GM23248 (cell line): ENCODE data around the gene AP2B1. TPM values are rescaled to one million over a fixed set of nuclear protein-coding genes. Genes with fewer than 3 reads are reported as not detected.

Source experiments
- DNase-seq: peaks from one replicate; pipeline ENCODE4 v3.0.0-alpha.2; 2015
- H2AFZ ChIP-seq: fragments of 200-600 bp; sonication (generic); 2 replicates; pipeline ENCODE4 v1.6.1; 2016; ENCODE audit warnings: antibody characterized with exemption
- H3F3A ChIP-seq: fragments of 200-600 bp; sonication (generic); 2 replicates; pipeline ENCODE4 v1.6.1; 2016; ENCODE audit warnings: mild to moderate bottlenecking, antibody characterized with exemption, mixed run types; ENCODE audit not compliant: insufficient read depth
- H3K27ac ChIP-seq: fragments of 200-600 bp; sonication (generic); 2 replicates; pipeline ENCODE4 v1.5.1; 2016; ENCODE audit warnings: mild to moderate bottlenecking
- H3K27me3 ChIP-seq: fragments of 200-600 bp; sonication (generic); replicated peaks from 2 replicates; pipeline ENCODE4 v1.6.1; 2016; ENCODE audit warnings: mild to moderate bottlenecking; ENCODE audit not compliant: insufficient read depth
- H3K36me3 ChIP-seq: fragments of 200-600 bp; sonication (generic); 2 replicates; pipeline ENCODE4 v1.6.1; 2016; ENCODE audit warnings: low read depth, mild to moderate bottlenecking
- H3K4me1 ChIP-seq: fragments of 200-600 bp; sonication (generic); 2 replicates; pipeline ENCODE4 v1.6.1; 2016; ENCODE audit warnings: mild to moderate bottlenecking; ENCODE audit not compliant: insufficient read depth
- H3K4me2 ChIP-seq: fragments of 200-600 bp; sonication (generic); one replicate; pipeline ENCODE4 v1.6.1; 2016; ENCODE audit warnings: mild to moderate bottlenecking; ENCODE audit not compliant: unreplicated experiment
- H3K4me3 ChIP-seq: fragments of 200-600 bp; sonication (generic); 2 replicates; pipeline ENCODE4 v1.5.1; 2016; ENCODE audit warnings: mild to moderate bottlenecking
- H3K79me2 ChIP-seq: fragments of 200-600 bp; sonication (generic); 2 replicates; pipeline ENCODE4 v1.6.1; 2016; ENCODE audit warnings: mild to moderate bottlenecking; ENCODE audit not compliant: insufficient read depth
- H3K9ac ChIP-seq: fragments of 200-600 bp; sonication (generic); 2 replicates; pipeline ENCODE4 v1.6.1; 2016; ENCODE audit warnings: mild to moderate bottlenecking
- H3K9me2 ChIP-seq: fragments of 200-600 bp; sonication (generic); 2 replicates; pipeline ENCODE4 v1.6.1; 2016; ENCODE audit warnings: mixed run types, mild to moderate bottlenecking, moderate library complexity; ENCODE audit not compliant: insufficient read depth
- H3K9me3 ChIP-seq: fragments of 200-600 bp; sonication (generic); one replicate; pipeline ENCODE4 v1.6.1; 2017; ENCODE audit warnings: low read depth
- H4K20me1 ChIP-seq: fragments of 200-600 bp; sonication (generic); 2 replicates; pipeline ENCODE4 v1.6.0; 2016; ENCODE audit not compliant: insufficient read depth
- EZH2 ChIP-seq: fragments of 200-600 bp; sonication (generic); IDR thresholded peaks from 2 replicates; pipeline ENCODE4 v1.6.1; 2018; ENCODE audit warnings: antibody characterized with exemption, mild to moderate bottlenecking; ENCODE audit not compliant: insufficient read depth, poor library complexity, severe bottlenecking
- EZH2phosphoT487 ChIP-seq: fragments of 200-600 bp; sonication (generic); IDR thresholded peaks from 2 replicates; pipeline ENCODE4 v1.6.1; 2018; ENCODE audit warnings: antibody characterized with exemption, moderate library complexity, mild to moderate bottlenecking, low read depth; ENCODE audit not compliant: insufficient read depth
- WGBS, 2 experiments: methylation state at CpG; one replicate each; pipeline ENCODE4 v1.1.6; 2015 to 2017; ENCODE audit warnings: low lambda C conversion rate in 2 of 2, low coverage in 1 of 2; ENCODE audit errors: missing lambda C conversion rate in 2 of 2; 5-methylcytosine and 5-hydroxymethylcytosine counted together
- in situ Hi-C: fragments of 300-500 bp; cut with MboI; formaldehyde crosslinking; loops from 2 replicates; pipeline ENCODE4 v1.15.0; 2020
- polyA plus RNA-seq: library from polyadenylated mRNA; unstranded; fragments of >200 nt; fragmentation: Nextera tagmentation; extraction: Ambion mirVana; gene quantifications from 2 replicates; pipeline ENCODE4 v1.2.1, GENCODE V29; 2016
- total RNA-seq: library from RNA; depleted of rRNA; stranded (reverse); fragments of >200 nt; shearing (Covaris generic); gene quantifications from 2 replicates; pipeline ENCODE4 v1.2.3, GENCODE V29; 2014

AP2B1 gene
- total and polyA plus RNA-seq, 2 experiments from 2014 or later: 72.4 to 85.9 TPM

DNA sequence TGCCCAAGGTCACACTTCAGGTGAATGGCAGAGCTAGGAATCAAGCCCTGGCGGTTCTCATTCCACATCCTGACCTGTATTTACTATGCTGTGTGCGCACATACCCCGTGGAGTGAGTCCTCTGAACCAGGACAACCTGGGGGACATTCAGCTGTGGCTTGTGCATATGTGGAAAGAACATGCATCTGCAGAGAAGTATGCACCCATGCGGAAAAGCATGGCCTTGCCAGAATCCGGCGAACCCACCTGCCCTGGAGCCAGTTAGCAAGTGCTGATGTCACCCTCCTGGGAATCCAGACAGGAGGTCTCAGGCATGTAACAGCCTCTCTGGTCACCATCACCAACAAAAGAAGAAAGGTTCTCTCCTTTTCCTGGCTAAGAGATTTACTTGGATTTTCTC lies 146.2 kb downstream of the AP2B1 start:
- Histone ChIP-seq H3K9ac (no peak overlapping the region), H3K9me3 (no peaks in the 10 kb centered on the region), H4K20me1 (no peaks in the 10 kb centered on the region), H3K27ac (no peak overlapping the region), H3K9me2 (no peaks in the 10 kb centered on the region), H2AFZ (no peak overlapping the region), H3K4me3 (no peak overlapping the region), H3K36me3 (no peaks in the 10 kb centered on the region), H3F3A (peaks cover 5% of the 10 kb centered on the region; the same call in 1 of the 2 replicates), H3K27me3 (no peaks in the 10 kb centered on the region), H3K79me2 (no peaks in the 10 kb centered on the region), H3K4me2 (no peak overlapping the region), H3K4me1 (peaks cover 9% of the 10 kb centered on the region; the same call in 1 of the 2 replicates)
- in situ Hi-C loops: no loop called here
- no peak for DNase-seq
- TF ChIP-seq EZH2 (no peak), EZH2phosphoT487 (no peak)
- 61 to 63% methylated on average over 6 of the region's 6 CpGs for WGBS, 2 experiments

DNA sequence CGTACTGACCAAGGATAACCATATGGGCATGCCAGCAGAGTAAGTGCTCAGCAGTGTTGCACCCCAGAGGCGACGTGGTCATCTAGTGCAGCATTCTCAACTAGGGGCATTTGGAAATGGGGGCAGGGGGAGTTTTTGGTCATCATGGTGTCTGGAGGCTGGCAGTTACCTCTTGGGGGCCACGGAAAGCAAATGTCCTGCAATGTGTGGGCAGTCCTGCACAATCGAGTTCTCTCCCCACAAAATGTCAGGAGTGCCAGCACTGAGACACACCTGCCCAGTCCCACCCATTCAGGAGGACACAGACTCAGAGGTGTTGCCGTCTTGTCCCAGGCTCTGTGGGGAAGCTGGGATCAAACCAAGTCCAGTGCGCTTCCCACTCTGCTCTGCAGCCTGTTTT lies 147.3 kb downstream of the AP2B1 start:
- Histone ChIP-seq H3K27ac (no peak overlapping the region), H3K36me3 (no peaks in the 10 kb centered on the region), H3K4me3 (no peak overlapping the region), H3K9me2 (no peaks in the 10 kb centered on the region), H4K20me1 (no peaks in the 10 kb centered on the region), H3F3A (peaks cover 5% of the 10 kb centered on the region; the same call in 1 of the 2 replicates), H3K4me1 (peaks cover 9% of the 10 kb centered on the region; the same call in 1 of the 2 replicates), H2AFZ (no peak overlapping the region), H3K27me3 (peaks cover 4% of the 10 kb centered on the region; the same call in 1 of the 2 replicates), H3K4me2 (no peak overlapping the region), H3K9me3 (no peaks in the 10 kb centered on the region), H3K9ac (no peak overlapping the region), H3K79me2 (no peaks in the 10 kb centered on the region)
- no peak for TF ChIP-seq EZH2
- 92 to 93% methylated on average over 7 of the region's 7 CpGs for WGBS, 2 experiments
- no peak for DNase-seq
- in situ Hi-C loops: no loop called here

GRCh38 chr17:35735036-35735805 lies 148.1 kb downstream of the AP2B1 start:
- Histone ChIP-seq H3K79me2 (no peaks in the 10 kb centered on the region), H3F3A (peaks cover 5% of the 10 kb centered on the region; the same call in 1 of the 2 replicates), H3K27ac (no peak overlapping the region), H4K20me1 (no peaks in the 10 kb centered on the region), H3K4me1 (peaks cover 9% of the 10 kb centered on the region; the same call in 1 of the 2 replicates), H3K27me3 (peaks cover 10% of the 10 kb centered on the region; the same call in 1 of the 2 replicates), H3K4me3 (no peak overlapping the region), H3K9me3 (no peaks in the 10 kb centered on the region), H3K9ac (no peak overlapping the region), H3K36me3 (no peaks in the 10 kb centered on the region), H3K4me2 (no peak overlapping the region), H3K9me2 (no peaks in the 10 kb centered on the region), H2AFZ (no peak overlapping the region)
- TF ChIP-seq EZH2: no peak
- TF ChIP-seq EZH2phosphoT487: no peak
- WGBS, 2 experiments: 69 to 76% methylated on average over 28 to 29 of the region's 29 CpGs
- in situ Hi-C loops: no loop called here
- DNase-seq: no peak

GRCh38 chr17:35736236-35736635 lies 149.1 kb downstream of the AP2B1 start:
- Histone ChIP-seq H3K9me2 (no peaks in the 10 kb centered on the region), H2AFZ (no peak overlapping the region), H3K9me3 (no peaks in the 10 kb centered on the region), H3K27ac (no peak overlapping the region), H3F3A (no peaks in the 10 kb centered on the region), H3K4me2 (no peak overlapping the region), H3K9ac (no peak overlapping the region), H3K36me3 (no peaks in the 10 kb centered on the region), H3K4me3 (no peak overlapping the region), H3K27me3 (peaks cover 20% of the 10 kb centered on the region), H3K4me1 (peaks cover under 1% of the 10 kb centered on the region; the same call in 1 of the 2 replicates), H3K79me2 (no peaks in the 10 kb centered on the region), H4K20me1 (no peaks in the 10 kb centered on the region)
- WGBS, 2 experiments: 82 to 84% methylated on average over 5 of the region's 5 CpGs
- in situ Hi-C loops: no loop called here
- DNase-seq: no peak
- TF ChIP-seq EZH2phosphoT487 (no peak), EZH2 (no peak)
